Right renal pelvis (tissue), 4 donors: ENCODE data around the gene MICAL3. TPM values are rescaled to one million over a fixed set of nuclear protein-coding genes. Genes with fewer than 3 reads are reported as not detected.

Experiments used
- DNase-seq, 4 donors: peaks; one replicate each; pipeline ENCODE4 v3.0.0-alpha.2; 2013; ENCODE audit warnings: low read depth in 4 of 4, low spot score in 3 of 4, missing footprints in 1 of 4
- polyA plus RNA-seq, 4 donors: library from polyadenylated mRNA; unstranded; fragments of 120-200 nt; gene quantifications; one replicate each; pipeline ENCODE4 v1.2.1, GENCODE V29; 2013; ENCODE audit not compliant: insufficient read length in 4 of 4

MICAL3 gene
- polyA plus RNA-seq, 4 donors, result 25.6 to 31.5 (median 27.7) TPM

DNA sequence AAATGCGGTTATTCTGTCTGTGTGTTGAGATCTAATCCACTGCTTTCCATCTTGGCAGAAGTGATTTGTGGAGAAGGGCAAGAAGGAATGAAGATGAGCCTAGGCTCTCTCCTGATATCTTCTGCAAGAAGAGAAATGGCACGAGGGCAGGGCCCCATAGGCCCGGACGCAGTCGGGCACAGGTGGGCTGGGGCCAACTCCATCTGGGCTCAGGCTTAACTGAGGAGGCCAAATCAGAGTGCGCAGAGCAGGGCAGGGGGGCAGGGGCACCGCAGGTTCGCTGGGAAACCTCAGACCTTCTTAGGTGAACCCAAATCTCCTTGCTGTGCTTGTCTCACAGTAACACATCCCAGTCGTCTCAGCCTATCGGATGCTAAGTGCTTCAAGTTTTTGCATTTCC lies 217.3 kb downstream of the MICAL3 start:
- DNase-seq, result no peak

DNA sequence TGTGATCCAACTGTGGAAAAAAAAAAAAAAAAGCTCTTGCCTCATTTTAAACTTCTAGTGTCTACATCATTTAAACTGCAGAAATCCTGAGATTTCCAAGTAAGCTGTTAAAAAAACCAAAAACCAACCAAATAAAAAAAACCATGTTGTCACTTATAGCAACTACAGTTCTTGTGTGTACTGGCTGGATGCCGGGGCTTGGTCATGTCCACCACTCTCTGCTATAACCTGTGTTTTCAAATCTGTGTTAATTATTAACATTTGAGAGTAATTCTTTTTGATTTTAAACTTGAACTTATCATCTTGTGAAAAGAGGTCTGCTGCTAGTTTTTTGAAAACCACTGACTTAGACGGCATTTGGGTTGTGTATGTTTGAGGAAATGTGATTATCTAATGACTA lies 217.9 kb downstream of the MICAL3 start:
- no peak for DNase-seq

DNA sequence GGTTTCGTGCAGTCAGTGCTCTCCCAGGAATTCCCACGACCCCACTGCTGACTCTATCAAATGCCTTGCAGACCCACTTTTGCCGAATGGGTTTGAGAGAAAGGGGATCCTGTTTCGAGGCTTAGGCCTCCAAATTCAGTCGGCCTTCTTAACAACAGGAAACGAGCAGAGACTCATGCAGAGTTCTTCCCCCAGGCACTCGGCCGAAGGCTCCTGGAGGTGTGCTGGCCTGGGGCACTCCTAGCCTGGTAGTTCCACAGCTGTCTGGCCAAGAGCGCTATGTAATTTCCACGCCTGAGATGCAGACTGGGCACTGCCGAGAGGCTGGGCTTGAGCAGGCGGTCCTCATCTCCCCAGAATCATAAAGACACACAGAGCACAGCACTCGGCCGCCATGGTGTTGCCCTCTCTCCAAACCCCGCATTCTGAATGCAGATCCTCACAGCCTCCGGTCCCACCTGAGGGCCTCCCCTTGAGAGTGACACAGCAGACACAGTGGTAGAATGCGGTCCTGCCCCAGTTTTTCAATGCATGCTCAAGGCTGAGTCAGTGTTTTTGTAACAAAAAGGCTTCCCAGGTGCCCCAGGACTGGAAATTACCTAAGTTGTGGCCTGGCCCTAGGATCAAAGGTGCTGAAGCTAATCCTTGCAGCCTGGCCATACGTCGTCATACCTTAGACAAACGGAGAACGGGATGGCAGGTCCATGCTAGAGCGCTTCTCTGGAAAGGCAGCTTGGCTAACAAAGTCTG lies 219.9 kb downstream of the MICAL3 start:
- DNase-seq, result no peak

DNA sequence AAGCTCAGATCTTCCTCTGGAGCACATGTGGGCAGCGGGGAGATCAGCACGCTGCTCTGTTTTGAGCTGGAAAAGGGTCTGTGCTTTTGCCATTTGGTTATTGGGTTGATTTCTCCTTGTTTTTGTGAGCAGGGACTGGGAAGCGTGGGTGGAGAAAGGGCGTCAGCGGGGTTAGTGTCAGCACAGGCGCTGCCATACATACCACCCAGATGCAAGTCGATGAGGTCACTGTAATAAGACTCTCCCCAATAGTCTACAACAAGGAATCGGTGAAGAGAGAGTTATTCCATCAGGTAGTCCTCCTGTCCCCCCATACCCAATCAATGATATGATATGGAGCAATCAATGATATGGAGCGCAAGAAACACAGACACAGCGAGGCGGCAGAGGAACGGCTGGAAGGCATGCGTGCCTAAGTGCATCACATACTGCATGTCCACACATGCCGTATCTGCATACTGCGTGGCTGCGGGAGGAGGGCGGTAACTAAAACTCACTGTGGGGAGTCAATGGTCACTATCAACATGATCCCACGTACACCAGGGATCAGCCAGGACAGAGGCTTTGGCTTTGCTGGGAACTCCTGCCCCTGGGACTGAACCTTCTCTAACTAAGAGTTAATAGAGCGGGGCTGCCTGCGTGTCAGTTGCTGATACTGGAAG lies 220.6 kb downstream of the MICAL3 start:
- no peak for DNase-seq

DNA sequence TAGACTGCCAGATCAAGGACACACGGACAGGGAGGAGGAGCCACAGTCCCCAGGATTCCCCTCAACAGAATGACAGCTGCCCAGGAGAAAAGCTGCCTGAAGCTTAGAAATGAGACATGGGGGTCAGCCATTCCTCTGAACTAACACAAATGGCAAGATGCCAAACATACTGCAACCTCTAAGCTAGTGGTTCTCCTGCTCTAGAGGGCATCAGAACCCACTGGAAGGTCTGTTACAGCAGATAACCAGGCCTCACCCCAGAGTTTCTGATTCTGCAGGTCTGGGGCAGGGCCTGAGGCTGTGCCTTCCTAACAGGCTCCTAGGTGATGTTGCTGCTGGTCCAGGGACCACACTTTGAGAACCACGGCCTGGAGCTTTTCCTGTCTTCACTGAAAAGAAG lies 221.5 kb downstream of the MICAL3 start:
- no peak for DNase-seq

DNA sequence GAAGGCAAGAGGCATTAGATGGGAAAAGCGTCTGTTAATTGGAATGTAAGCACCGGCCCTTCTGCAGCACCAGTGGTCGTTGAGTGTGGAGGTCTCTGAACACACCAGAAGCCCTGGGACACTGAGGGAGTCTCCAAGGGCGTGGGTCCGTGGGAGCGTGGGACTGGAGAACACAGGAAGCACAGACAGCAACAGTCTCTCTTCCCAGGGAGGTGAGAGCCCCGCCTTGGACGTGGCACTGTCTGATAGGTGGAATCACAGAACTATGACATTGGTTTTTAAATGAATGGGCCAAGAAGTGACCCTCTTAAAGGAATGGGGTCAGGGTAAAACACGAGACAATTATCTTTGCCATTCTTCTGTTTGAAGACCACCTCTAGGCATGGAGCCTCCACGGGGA lies 221.9 kb downstream of the MICAL3 start:
- no peak for DNase-seq

DNA sequence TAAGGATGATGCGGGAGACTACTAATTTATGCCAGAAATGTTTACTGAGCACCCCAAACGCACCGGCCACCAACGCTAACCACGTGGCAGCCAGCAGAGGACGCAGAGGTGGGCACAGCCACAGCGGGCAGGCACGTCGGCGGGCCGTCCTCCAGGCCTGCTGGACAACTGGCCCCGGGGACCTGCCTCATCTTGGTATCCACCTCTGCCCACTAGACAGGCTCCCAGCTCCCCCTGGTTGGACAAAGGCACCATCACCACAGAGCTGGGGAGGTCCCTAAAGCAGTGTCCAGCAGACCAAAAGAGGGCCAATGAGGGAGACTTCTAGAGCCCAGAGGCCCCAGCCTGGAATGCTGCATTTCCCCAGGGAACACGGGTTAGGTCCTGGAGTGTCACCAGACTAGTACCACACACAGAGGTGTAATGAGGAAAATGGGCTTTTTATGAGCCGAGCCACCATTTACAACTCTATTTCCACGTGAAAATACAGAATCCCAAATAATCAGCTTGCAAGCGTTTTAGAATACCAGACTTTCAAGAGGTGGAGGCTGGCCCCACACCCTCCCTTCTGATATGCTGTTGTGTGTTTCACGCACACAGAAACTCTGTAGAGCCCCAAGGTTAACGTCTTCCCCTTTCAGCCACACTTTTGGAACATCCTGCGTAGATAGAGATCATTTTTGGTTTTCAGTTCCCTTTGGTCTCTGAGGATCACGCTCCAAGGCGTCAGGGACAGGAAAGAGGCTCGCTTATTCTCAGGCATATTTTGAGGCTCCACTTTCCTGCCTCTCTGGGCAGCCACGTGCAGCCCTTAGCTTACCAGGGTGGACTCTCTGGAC lies 226.4 kb downstream of the MICAL3 start:
- no peak for DNase-seq

DNA sequence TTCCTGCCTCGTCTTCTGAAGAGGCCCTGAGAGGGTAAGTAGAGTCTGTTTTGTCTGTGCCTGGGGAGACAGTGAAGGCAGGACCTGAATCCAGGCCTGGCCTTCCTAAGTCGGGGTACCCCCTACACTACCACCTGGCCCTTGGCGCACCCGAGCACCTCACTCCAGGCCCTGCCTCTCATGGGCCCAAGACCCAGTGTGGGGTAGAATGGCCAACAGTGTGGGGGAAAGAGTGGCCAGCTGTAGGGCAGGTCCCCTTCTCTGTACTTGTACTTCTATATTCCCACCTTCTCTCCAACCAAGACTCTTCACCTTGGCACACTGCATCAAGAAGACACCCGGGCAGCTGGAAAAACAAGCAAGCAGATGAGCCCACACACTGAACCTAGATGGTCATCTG lies 227.7 kb downstream of the MICAL3 start:
- no peak for DNase-seq

DNA sequence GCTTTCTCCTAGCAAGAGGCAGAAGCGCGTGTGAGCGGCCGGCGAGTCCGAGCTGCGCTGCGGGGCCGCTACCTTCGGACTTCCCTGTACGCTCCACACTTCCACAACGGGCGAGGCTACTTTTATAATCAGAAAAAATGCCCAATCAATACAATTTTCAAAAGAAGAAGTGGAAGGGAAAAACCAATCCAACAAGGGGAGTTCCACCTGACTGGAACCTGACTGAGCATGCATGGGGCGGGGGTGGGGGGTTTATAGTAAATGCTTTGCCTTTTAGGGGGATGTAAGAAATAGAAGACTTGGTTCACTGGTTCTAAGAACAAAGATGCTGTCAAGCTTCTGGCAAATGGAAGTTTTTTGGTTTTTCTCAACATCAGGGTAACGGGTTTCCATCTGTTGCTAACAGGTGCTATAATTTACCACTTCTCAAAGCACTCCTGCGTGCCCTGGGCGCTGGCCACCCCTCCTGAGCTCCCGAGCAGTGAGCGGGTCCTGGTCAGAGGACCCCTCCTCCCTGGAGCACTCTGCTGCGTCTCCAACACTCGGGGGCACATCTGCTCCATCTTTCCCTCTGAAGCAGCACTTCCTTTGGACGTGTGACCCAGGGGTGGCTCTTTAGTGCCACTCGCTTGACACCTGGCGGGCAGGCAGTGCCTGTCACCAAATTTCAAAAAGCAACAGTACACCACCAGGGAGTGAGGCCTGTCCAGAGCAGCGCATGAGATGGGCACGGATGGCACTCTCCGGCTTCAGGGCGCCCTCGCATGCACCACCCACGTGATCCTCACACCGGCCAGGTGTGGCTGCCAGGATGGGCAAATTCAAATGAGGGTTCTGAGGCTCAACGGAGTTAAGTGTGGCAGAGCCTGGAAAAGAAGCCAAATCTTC lies 228.5 kb downstream of the MICAL3 start:
- no peak for DNase-seq

DNA sequence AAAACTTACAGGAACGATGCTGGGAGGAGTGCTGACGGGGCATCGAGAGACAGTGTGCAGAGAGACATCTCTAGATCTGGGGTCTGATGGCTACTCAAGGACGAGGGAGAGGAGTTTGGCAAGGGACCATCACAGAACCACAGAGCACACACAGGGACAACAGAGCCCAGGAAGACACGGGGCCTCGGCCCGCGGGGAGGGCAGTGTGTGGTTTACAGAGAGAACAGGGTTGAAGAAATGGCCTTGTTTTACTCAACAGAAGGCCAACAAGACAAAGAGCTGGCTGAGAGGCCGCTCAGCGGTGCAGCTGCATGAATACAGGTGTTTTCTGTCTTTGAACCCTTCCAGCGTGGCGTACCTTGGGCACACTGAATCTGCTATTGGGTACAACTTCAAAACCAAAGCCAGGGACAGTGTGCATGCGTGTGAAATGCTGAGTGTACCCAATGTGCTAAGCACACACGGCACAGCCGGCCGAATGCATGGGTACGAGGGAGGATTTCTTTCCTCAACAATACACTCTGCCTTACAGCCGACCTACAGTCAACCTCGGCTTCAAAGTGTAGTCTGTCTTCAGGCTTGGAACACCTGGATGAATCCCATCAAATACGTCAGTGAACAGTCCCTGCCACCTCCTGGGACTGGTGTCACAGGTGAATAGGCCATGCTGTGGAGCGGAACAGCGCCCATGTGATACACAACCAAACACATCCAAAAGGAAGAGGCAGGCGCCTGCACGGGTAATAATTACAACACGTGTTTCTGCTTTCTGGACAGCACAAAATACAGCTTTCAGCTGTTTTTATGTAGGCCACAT lies 229.4 kb downstream of the MICAL3 start:
- DNase-seq, result no peak

DNA sequence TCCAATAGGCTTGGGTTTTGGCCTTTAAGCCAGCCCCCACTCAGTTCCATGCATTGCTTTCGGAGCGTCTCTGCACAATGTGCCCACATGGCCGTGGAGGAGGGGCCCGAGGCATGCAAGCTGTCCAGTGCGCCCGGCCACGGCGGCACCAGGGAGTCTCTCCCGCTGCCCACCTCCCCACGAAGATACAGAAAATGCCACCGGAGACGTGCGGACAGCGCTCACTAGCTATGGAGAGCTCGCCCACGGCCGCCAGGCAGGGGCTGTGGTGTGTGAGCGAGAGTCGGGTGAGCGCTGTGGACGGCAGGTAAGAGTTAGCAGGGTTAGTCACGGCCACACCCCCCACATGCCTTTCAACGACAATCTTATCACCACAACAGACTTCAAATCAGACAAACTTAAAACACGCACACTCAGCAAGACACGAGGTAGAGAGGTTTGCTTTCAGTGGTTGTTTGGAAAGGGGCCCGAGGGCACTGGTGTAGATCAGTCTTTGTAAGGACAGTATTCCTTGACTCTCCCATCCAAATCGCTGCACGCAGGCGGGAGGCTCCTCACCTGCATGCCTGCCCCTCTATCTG lies 231.4 kb downstream of the MICAL3 start:
- DNase-seq, result no peak

DNA sequence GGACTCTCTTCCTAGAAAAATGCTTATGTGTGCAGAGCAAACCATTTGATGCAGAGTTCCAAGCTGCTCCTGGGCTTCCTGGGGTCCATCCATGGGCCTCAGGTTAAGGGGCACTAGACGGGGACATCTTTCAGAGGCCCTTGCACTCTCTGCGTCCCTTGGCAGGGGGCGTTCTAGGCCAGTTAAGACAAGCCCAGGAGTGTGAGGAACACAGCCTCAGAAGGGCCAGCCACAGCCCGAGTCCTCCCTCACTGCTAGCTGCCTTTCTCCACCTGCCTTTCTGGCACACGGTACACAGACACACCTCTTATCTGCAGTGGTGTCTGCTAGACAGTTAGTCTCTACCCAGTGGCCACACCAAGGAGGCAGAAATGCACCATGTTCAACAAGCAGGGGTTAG lies 232.1 kb downstream of the MICAL3 start:
- DNase-seq, result no peak

DNA sequence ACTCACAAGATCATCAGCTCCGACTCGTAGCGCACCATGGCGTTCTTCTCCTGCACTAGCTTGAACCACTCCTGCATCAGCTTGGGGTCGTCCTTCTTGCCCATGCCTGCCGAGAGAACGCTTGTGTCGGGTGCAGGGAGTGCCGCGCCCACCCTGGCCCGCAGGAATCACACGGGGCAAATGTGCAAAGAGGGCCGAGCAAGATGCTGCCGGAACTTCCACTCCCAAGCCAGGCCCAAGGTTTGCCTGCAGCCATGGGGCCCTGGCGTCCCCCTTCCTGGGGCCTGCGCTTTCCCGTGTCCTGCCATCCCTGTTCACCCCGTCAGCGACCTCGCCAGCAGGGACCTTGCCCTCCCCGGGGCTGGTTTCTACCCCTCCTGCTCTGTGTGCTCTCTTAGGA lies 233.2 kb downstream of the MICAL3 start:
- DNase-seq, result no peak

DNA sequence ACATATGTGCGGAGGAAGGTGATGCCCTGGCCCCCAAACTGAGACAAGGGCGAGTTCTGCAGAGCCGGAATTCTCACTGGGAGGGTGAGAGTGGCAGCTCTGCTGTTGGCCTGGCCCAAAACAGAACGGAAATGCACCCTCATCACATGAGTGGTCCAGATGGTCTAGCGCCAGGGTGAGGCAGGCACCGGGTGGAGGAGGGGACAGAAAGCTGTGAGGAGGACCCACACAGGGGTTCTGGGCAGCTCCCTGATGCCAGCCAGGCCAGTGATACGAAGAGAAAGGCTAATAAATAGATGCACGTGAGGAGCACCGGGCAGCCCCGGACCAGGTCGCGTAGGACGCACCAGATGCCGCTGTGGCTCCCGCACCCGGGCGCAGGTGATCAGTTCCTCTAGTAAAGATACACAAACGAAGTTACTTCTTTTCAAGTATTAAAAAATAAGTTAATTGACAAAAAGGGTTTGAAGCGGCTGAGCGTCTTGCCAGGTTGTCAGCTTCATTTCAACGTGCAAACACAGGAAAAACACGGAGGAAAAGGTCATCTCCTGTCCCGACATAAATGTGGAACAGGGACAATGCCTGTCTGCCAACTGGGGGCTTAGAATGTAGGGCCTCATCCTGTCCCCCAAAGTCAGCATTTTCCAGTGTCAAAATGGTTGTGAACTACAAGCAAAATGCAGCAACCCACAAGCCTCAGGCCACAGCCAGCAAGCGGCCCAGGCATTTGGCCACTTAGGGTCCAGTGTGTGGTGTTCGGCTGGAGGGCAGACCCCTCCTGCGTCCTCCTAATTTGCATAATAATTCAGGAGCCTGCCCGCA lies 234.8 kb downstream of the MICAL3 start:
- no peak for DNase-seq

DNA sequence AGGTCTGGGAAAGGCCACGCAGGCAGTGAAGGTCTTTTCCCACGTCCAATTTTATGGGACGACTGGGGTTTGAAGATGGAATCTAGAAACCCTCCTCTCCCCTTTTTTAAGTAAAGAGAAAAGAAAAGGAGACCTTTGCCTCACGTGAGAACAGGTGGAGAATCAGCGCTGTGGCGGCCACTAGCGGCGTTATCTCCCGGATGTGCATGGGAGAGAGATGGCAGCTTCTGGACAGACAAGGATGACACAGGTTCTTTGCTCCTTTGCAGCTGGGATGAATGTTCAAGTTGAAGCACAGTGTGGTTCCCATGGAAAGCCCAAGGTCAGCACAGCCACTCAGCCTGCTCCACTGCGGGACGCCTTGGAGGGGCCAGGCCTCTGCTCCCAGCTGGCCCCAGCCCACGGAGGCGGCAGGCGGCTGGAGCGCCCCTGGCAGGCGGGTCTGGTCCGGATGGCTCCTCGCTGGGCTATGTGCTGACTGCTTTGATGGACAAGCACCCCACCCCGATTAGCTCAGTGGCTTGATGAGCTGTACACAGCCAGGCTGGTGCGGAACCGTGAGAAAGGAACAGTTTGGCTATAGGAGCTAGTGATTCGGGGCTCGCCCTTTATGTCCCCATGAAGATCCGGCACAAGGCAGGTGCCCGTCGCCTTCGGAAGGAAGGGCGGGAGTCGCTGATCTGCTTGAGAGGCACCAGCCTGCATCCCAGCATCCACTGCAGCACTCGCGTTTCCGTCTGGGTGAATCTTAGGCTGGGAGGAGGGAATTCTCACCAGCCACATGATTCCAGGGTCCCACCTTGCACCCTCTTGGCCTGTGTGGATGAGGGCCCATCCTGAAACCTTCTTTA lies 235.6 kb downstream of the MICAL3 start:
- DNase-seq, result no peak

DNA sequence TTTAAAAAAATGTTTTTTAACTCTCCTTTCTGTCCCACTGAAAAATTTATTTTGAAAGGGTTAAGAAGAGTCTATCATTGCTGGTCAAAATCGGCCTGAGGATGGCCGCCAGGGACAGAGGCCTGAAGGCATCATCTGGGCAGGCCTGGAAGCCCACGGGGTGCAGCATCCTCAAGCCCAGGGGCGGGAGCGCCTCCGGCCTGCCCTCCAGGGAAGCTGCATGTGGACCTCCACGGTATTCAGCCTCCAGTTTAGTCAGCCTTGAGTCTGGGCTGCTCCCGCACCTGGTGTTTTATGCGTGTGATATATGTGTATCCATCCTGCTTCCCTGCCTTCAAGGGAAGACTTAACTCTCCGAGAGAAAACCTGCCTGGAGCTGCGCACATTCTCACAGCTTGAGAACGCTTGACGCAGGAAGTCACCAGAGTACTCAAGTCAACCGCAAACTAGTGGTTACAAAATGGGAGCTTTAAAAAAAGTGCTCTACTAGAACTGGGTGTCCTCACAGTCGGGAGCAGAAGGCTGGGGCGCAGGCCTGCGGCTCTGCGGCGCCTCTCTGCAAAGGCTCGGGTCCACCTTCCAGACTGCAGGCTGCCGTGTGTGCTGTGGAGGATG lies 236.5 kb downstream of the MICAL3 start:
- DNase-seq, result no peak

DNA sequence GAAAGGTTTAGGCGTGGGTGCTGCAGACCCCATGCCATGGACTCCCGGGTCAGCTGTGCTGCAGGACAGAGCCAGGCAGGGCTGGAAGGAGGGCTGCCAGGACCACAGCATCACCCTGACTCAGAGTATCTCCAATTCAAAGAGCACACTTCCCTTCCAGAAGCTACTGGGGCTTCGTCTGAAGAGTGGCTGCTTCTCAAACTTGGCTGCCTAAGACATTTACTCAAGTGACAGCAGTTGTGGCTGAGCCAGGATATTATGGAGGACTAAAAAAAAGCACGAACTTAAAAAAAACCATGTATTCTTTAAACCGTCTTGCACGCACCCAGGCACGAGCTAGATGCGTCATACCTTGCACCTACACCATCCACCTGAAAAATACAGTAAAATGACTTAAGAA lies 237.1 kb downstream of the MICAL3 start:
- no peak for DNase-seq
